GM23338 (cell line): ENCODE results near the gene GALNT16. TPM values are rescaled to one million over a fixed set of nuclear protein-coding genes. Genes with fewer than 3 reads are reported as not detected.

Source experiments
- ATAC-seq: fragments of 200-7000 bp; cut with Tn5 transposase; 3 replicates; pipeline ENCODE4 v1.9.1; 2020
- DNase-seq: peaks from one replicate; pipeline ENCODE4 v3.0.0-alpha.2; 2015; ENCODE audit warnings: low spot score
- H2AFZ ChIP-seq: fragments of 200-600 bp; sonication (generic); 2 replicates; pipeline ENCODE4 v1.8.0; 2016; ENCODE audit warnings: antibody characterized with exemption, mild to moderate bottlenecking, moderate library complexity
- H3F3A ChIP-seq: fragments of 200-600 bp; sonication (generic); replicated peaks from 2 replicates; pipeline ENCODE4 v1.8.0; 2017; ENCODE audit warnings: antibody characterized with exemption, mixed run types, low read depth
- H3K27ac ChIP-seq: fragments of 200-600 bp; sonication (generic); 2 replicates; pipeline ENCODE4 v1.6.1; 2016; ENCODE audit warnings: low read depth
- H3K27me3 ChIP-seq: fragments of 200-600 bp; sonication (generic); 2 replicates; pipeline ENCODE4 v1.8.0; 2016; ENCODE audit warnings: mild to moderate bottlenecking, mixed run types, moderate library complexity; ENCODE audit not compliant: insufficient read depth
- H3K36me3 ChIP-seq: fragments of 200-600 bp; sonication (generic); 2 replicates; pipeline ENCODE4 v1.8.0; 2016; ENCODE audit warnings: mild to moderate bottlenecking; ENCODE audit not compliant: insufficient read depth
- H3K4me1 ChIP-seq: fragments of 200-600 bp; sonication (generic); 2 replicates; pipeline ENCODE4 v1.8.0; 2016; ENCODE audit warnings: mild to moderate bottlenecking, moderate library complexity; ENCODE audit not compliant: insufficient read depth
- H3K4me2 ChIP-seq: fragments of 200-600 bp; sonication (generic); 2 replicates; pipeline ENCODE4 v1.7.1; 2017; ENCODE audit warnings: mixed run types
- H3K4me3 ChIP-seq: fragments of 200-600 bp; sonication (generic); 2 replicates; pipeline ENCODE4 v1.6.1; 2016; ENCODE audit warnings: mixed run types
- H3K79me2 ChIP-seq: fragments of 200-600 bp; sonication (generic); replicated peaks from 2 replicates; pipeline ENCODE4 v1.8.0; 2017; ENCODE audit warnings: mild to moderate bottlenecking; ENCODE audit not compliant: insufficient read depth
- H3K9me2 ChIP-seq: fragments of 200-600 bp; sonication (generic); 2 replicates; pipeline ENCODE4 v1.8.0; 2017; ENCODE audit not compliant: insufficient read depth
- H4K20me1 ChIP-seq: fragments of 200-600 bp; sonication (generic); replicated peaks from 2 replicates; pipeline ENCODE4 v1.8.0; 2017; ENCODE audit warnings: mild to moderate bottlenecking; ENCODE audit not compliant: insufficient read depth
- H3K27ac Mint-ChIP-seq: 2 replicates; pipeline ENCODE4 v1.8.0; 2020; ENCODE audit warnings: inconsistent platforms, mild to moderate bottlenecking, moderate library complexity, mixed read lengths
- H3K27me3 Mint-ChIP-seq: 3 replicates; pipeline ENCODE4 v1.8.0; 2022; ENCODE audit warnings: low read depth, mild to moderate bottlenecking, moderate library complexity, mixed read lengths, inconsistent platforms; ENCODE audit not compliant: insufficient read depth, poor library complexity
- H3K36me3 Mint-ChIP-seq: 3 replicates; pipeline ENCODE4 v1.8.0; 2021; ENCODE audit warnings: low read depth, mild to moderate bottlenecking, inconsistent platforms, moderate library complexity, mixed read lengths
- H3K4me1 Mint-ChIP-seq: 3 replicates; pipeline ENCODE4 v1.8.0; 2020; ENCODE audit warnings: mild to moderate bottlenecking, inconsistent platforms, mixed read lengths
- H3K4me3 Mint-ChIP-seq: 3 replicates; pipeline ENCODE4 v1.8.0; 2021; ENCODE audit warnings: moderate library complexity, mild to moderate bottlenecking, inconsistent platforms, mixed read lengths
- H3K9me3 Mint-ChIP-seq: 3 replicates; pipeline ENCODE4 v1.8.0; 2020; ENCODE audit warnings: moderate library complexity, mild to moderate bottlenecking, inconsistent platforms, mixed read lengths
- CREB1 ChIP-seq: fragments of 250-450 bp; sonication (Bioruptor Pico); IDR thresholded peaks from 2 replicates; pipeline ENCODE4 v1.5.0; 2020; ENCODE audit warnings: low read depth, mild to moderate bottlenecking, moderate library complexity
- ETS1 ChIP-seq: IDR thresholded peaks from 2 replicates; pipeline ENCODE4 v1.6.1; 2016; ENCODE audit warnings: antibody characterized with exemption
- EZH2 ChIP-seq: fragments of 200-600 bp; sonication (generic); IDR thresholded peaks from one replicate; pipeline ENCODE4 v1.8.0; 2017; ENCODE audit warnings: antibody characterized with exemption, mild to moderate bottlenecking, low read depth; ENCODE audit not compliant: unreplicated experiment
- JUNB ChIP-seq: IDR thresholded peaks from one replicate; pipeline ENCODE4 v1.6.1; 2016; ENCODE audit warnings: antibody characterized with exemption; ENCODE audit not compliant: unreplicated experiment
- NANOG ChIP-seq: IDR thresholded peaks from 2 replicates; pipeline ENCODE4 v1.6.1; 2016; ENCODE audit warnings: antibody characterized with exemption, borderline replicate concordance
- REST ChIP-seq: IDR thresholded peaks from one replicate; pipeline ENCODE4 v1.6.1; 2018; ENCODE audit warnings: antibody characterized with exemption; ENCODE audit not compliant: unreplicated experiment
- ZNF331 ChIP-seq: fragments of 250-450 bp; sonication (Bioruptor Pico); IDR thresholded peaks from 2 replicates; pipeline ENCODE4 v1.5.0; 2020; ENCODE audit warnings: low read depth, mild to moderate bottlenecking, moderate library complexity
- ZNF462 ChIP-seq: fragments of 250-450 bp; sonication (Bioruptor Pico); IDR thresholded peaks from 2 replicates; pipeline ENCODE4 v1.5.0; 2020; ENCODE audit warnings: mild to moderate bottlenecking, moderate library complexity
- polyA plus RNA-seq: library from polyadenylated mRNA; unstranded; fragments of >200 nt; fragmentation: Nextera tagmentation; extraction: Ambion mirVana; gene quantifications from 2 replicates; pipeline ENCODE4 v1.2.1, GENCODE V29; 2016
- total RNA-seq: library from RNA; depleted of rRNA; stranded (reverse); fragments of >200 nt; shearing (Covaris generic); gene quantifications from 2 replicates; pipeline ENCODE4 v1.2.3, GENCODE V29; 2014

GALNT16 gene
- total and polyA plus RNA-seq, 2 experiments from 2014 or later, result 1.5 to 2.9 TPM

GRCh38 chr14:69300601-69301221 is 40.8 kb downstream of the GALNT16 start:
- no peak overlapping the region for H3K4me2 ChIP-seq
- no peak overlapping the region for H2AFZ ChIP-seq
- no peaks in the 10 kb centered on the region for H3F3A ChIP-seq
- Mint-ChIP-seq H3K9me3 (no peaks in the 10 kb centered on the region), H3K27me3 (peaks cover 3% of the 10 kb centered on the region), H3K4me3 (no peak overlapping the region), H3K4me1 (no peaks in the 10 kb centered on the region), H3K36me3 (no peaks in the 10 kb centered on the region), H3K27ac (no peak overlapping the region)
- H4K20me1 ChIP-seq, result no peaks in the 10 kb centered on the region
- no peaks in the 10 kb centered on the region for H3K4me1 ChIP-seq
- H3K36me3 ChIP-seq, result no peaks in the 10 kb centered on the region
- DNase-seq (no peak), ATAC-seq (no peak)
- H3K4me3 ChIP-seq, result no peak overlapping the region
- TF ChIP-seq CREB1 (CRISPR knock-in tag) (no peak), ZNF331 (CRISPR knock-in tag) (no peak), REST (no peak), EZH2 (no peak), ETS1 (no peak)
- H3K27me3 ChIP-seq, result no peaks in the 10 kb centered on the region
- H3K9me2 ChIP-seq, result no peaks in the 10 kb centered on the region
- H3K79me2 ChIP-seq, result no peaks in the 10 kb centered on the region
- H3K27ac ChIP-seq, result no peak overlapping the region

- peak; percentile 18; the same call in 2 of the 3 replicates for ATAC-seq
- H3K27me3 Mint-ChIP-seq, result peaks cover 3% of the 10 kb centered on the region
- TF ChIP-seq ZNF462 (CRISPR knock-in tag), result no peak
- no peak for TF ChIP-seq CREB1 (CRISPR knock-in tag)
- TF ChIP-seq JUNB, result no peak
- no peak for TF ChIP-seq NANOG
- no peak for TF ChIP-seq ETS1
- TF ChIP-seq ZNF331 (CRISPR knock-in tag), result no peak
Measured at GRCh38 chr14:69303086-69303485, 43.1 kb downstream of the GALNT16 start.

More at GRCh38 chr14:69303086-69303485, 43.1 kb downstream of the GALNT16 start:
- Mint-ChIP-seq H3K27ac (no peak overlapping the region), H3K36me3 (no peaks in the 10 kb centered on the region), H3K4me1 (peaks cover 2% of the 10 kb centered on the region; the same call in 1 of the 3 replicates), H3K4me3 (no peak overlapping the region), H3K9me3 (no peaks in the 10 kb centered on the region)
- Histone ChIP-seq H3K79me2 (no peaks in the 10 kb centered on the region), H2AFZ (no peak overlapping the region), H3K36me3 (no peaks in the 10 kb centered on the region), H3K9me2 (no peaks in the 10 kb centered on the region), H3K27me3 (no peaks in the 10 kb centered on the region), H4K20me1 (no peaks in the 10 kb centered on the region), H3K4me3 (no peak overlapping the region), H3F3A (no peaks in the 10 kb centered on the region), H3K27ac (no peak overlapping the region), H3K4me2 (no peak overlapping the region), H3K4me1 (no peaks in the 10 kb centered on the region)
- DNase-seq, result peak; percentile 33
